HG03432 (cell line): ENCODE measurements around the gene ADAM19.
"Not testable (repeated sequence)": the region's sequence is repeated elsewhere in the genome, so short reads cannot be mapped to it uniquely, and the experiment has no call there.

Source experiments
- ATAC-seq: cut with Tn5 transposase; IDR thresholded peaks from one replicate; pipeline ENCODE4 v1.9.1; 2021; ENCODE audit warnings: mild to moderate bottlenecking, moderate library complexity; ENCODE audit not compliant: unreplicated experiment

The ADAM19 gene

GRCh38 chr5:157487358-157487757, 88.2 kb downstream of the ADAM19 start:
- no peak for ATAC-seq

GRCh38 chr5:157486861-157487260, 88.7 kb downstream of the ADAM19 start:
- ATAC-seq: peak; percentile 40

DNA sequence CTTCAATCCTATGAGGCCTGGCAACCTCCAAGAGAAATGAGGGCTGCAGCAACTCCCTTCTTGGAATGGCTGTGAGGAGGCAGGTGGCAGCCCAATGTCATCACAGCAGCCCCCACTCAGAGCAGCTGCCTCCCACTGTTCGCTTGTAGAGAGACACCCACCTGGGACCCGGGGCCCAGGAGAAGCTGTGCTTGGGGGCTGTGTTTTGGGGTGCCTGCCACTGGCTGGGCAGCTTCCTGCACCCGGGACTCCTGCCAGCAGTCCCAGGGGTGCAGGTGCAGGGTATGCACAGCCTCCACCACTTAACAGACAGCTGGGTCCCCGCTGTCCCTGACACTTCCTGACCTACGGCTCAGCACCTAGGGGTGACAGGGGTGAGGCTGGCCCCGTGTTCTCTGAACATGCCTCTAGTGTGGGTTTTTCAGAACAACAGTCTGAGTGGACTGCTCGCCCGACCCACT, 89.3 kb downstream of the ADAM19 start:
- peak; percentile 58 for ATAC-seq

DNA sequence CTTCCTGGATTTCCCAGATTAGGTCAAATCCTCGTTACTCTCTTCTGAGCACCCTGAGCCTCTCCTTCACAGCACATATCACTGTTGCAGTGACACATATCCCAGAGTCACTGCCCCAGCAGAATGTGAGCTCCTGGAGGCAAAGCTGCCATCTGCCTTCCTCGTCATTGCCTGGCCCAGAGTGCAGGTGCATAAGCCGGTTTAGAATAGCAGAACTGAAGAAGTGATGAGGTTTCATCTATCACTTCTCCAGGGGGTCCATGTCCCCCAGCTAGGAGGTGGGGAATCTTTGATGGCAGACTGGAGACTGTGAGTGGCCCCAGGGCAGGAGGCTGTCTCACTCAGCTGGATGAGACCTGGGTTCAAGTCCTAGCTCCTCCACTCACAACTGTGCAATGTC, 89.8 kb downstream of the ADAM19 start:
- peak; percentile 42 for ATAC-seq

DNA sequence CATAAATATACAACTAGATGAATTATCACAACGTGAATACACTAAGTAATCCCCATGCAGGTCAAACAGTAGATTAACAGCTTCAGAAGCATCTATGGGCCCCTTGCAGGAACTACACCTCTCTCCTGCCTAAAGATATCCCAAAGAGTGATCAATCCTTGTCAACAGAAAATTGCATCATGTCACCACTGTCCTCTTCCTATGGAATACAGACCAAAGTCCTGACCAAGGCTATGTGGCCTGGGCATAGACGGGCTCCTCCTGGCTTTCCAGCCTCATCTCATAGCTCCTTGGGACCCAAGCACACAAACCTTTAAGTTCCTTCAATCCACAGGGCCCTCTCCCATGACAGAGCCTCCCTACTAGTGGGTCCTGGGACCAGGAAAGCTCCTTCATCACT, 90.2 kb downstream of the ADAM19 start:
- ATAC-seq: no peak

DNA sequence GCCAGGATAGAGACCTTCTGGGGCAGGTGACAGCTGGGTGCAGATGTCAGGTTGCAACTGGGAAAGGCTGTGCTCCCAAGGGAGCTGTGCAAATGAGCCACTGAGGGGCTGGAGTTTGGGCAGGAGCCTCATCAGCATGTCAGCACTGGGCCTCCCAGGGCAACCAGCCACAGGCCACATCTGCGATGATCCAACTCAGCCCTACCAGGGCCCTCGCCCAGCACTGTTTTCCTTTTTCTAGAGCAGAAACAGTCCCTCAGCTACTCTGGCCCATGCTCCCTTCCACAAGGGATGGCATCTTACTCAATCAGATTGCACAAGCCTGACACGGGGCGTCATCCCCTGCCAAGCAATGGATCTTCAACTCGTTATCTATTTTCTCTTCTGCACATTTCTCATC, 90.8 kb downstream of the ADAM19 start:
- ATAC-seq: no peak

- not testable (repeated sequence) for ATAC-seq
These were observed 92.9 kb downstream of the ADAM19 start for GRCh38 chr5:157482702-157483101.

- no peak for ATAC-seq
These were observed 93.9 kb downstream of the ADAM19 start for GRCh38 chr5:157481666-157482065.

DNA sequence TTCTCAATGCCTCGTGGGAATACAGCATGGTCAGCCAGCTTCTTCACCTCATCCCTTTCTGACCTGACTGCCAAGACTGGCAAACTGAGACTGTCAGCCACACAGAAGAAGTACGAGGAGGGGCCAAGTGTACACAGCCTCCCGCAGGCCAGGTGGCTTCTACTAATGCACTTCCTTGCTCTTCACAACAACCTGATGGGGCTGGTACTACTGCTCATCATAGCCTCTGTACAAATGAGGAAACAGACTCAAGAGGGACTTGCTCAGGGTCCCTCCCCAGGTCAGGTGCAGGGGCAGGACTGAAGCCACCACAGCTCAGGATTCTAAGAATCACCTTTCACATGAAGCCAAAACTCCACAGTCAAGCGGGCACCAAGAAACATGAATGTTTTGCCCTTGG, 94.3 kb downstream of the ADAM19 start:
- no peak for ATAC-seq

GRCh38 chr5:157479612-157480510, 95.7 kb downstream of the ADAM19 start:
- ATAC-seq: no peak

GRCh38 chr5:157479166-157479565, 96.4 kb downstream of the ADAM19 start:
- ATAC-seq: no peak

GRCh38 chr5:157478726-157479125, 96.8 kb downstream of the ADAM19 start:
- ATAC-seq: no peak

- ATAC-seq: no peak
These were observed 97.6 kb downstream of the ADAM19 start for GRCh38 chr5:157477814-157478494.

DNA sequence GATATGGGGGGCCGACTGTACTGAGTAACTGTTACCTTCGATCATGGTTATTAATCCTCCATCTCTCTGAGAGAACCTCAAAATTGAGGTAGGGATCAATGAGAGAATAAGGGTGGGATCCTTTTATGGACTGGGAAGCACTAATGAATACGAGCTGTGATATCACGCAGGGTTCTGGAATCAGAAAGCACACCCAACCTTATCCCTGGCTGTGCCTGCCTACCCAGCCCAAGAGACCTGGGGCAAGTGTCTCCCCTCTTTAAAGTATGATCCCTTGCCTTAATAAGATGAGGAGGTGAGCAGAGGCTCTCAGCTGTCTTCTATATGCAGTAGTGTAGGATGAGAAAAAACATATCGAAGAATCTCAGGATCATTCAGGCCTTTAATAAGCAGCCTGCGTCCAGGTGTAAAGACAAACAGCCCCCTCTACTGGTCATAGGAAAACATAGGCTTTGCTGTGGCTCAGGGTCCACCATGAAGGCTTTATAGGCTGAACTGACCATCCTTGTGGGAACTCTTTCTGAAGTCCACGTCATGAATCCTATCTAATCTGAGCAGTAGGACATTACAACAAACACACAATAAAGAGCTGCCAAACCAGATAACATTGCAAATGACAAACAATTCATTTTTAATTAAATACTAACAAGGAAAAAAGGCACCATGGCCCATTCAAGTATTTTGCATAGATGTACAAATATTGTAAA, 98.7 kb downstream of the ADAM19 start:
- peak; percentile 76 for ATAC-seq

DNA sequence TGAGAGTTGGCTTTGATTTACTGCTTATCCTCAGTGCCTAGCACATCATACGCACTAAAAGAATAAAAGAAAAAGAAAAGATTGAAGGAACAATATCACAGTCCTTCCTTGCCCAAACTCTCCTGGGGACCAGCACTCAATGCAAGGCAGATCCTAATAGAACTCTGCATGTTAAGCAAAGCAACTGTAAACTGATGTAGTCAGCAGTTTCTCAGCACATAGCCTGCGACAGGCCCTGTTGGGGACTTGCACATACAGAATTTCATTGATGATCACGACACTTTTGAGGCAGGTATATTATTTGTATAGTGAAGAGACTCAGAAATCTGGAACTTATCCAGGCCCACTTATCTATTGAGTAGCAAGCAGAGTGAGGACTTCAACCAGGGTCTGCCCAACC, 100.1 kb downstream of the ADAM19 start:
- ATAC-seq: no peak

- ATAC-seq: no peak
These were observed 101.9 kb downstream of the ADAM19 start for GRCh38 chr5:157473383-157474320.

GRCh38 chr5:157471709-157472108, 103.9 kb downstream of the ADAM19 start:
- no peak for ATAC-seq

DNA sequence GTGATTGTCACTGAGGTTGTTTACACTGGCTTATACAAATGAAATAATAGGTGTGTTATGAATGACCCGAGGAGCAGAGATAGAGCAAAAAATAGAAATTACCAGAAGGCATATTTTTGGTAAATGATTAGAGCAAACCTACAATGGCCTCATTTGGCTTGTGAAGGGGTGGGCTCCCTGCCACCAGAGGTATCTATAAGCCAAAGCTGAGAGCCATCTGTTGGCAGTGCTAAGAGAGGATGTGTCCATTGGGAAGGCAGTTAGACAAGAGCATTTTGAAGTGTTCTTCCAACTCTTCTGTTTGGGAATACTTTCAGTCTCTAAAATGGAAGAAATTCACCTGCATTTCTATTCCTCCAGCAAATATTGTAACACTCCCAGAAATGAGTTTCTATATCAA, 104.9 kb downstream of the ADAM19 start:
- no peak for ATAC-seq

DNA sequence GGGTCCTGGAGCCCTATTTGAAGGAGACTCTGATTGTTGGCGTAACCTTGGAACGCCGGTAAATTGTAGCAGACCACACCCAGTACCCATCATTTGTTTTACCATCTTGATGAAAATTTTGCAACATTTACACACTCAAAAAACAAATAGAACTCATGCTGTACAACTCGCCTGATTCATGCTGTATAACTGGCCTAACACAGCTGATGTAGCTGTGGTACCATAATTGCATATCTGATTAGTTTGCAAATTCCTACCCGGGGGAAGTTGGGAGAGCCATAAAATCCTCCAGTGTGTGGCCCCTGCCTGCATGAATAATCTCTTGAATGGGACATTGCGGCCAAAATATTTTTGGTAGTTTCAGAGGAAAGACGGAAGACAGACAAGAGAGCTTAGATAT, 105.9 kb downstream of the ADAM19 start:
- no peak for ATAC-seq

GRCh38 chr5:157469073-157469472, 106.5 kb downstream of the ADAM19 start:
- no peak for ATAC-seq
